ENCODE measurements around the gene KPNB1.
A peak's percentile ranks its signal among the peaks of the same experiment; 100 is the strongest.

Gene KPNB1

GRCh38 chr17:47633996-47634395 is 15.7 kb upstream of the KPNB1 start:
- ChIA-PET CTCF (interaction anchor here (1.2 kb wide), 1 partner anchor 18 kb away, joined by 3 read pairs; no protein-coding TSS in a partner anchor), POLR2A (ENCODE audit: low non-redundant PET) (no interaction called here)
- no peak for TF ChIP-seq CTCF (conservative IDR thresholded peaks at IDR 0.05; ENCODE audit: low read depth)
- DNase-seq (ENCODE audit: low spot score): no peak
- no peak overlapping the region for H3K27ac ChIP-seq

GRCh38 chr17:47634870-47635269 is 14.8 kb upstream of the KPNB1 start:
- peak overlapping the region; percentile 50 for H3K27ac ChIP-seq
- no peak for TF ChIP-seq CTCF (conservative IDR thresholded peaks at IDR 0.05; ENCODE audit: low read depth)
- ChIA-PET CTCF (interaction anchor here (1.2 kb wide), 1 partner anchor 19 kb away, joined by 3 read pairs; no protein-coding TSS in a partner anchor), POLR2A (ENCODE audit: low non-redundant PET) (no interaction called here)
- DNase-seq (ENCODE audit: low spot score): no peak

GRCh38 chr17:47635734-47636133 is 14.0 kb upstream of the KPNB1 start:
- H3K27ac ChIP-seq: no peak overlapping the region
- no peak for TF ChIP-seq CTCF (conservative IDR thresholded peaks at IDR 0.05; ENCODE audit: low read depth)
- no peak for DNase-seq (ENCODE audit: low spot score)
- ChIA-PET CTCF (interaction anchor here (1.0 to 1.7 kb wide), 2 partner anchors 20 to 83 kb away, joined by 3 to 9 read pairs; no protein-coding TSS in a partner anchor), POLR2A (ENCODE audit: low non-redundant PET) (no interaction called here)

- ChIA-PET CTCF (interaction anchor here (1.0 to 1.7 kb wide), 2 partner anchors 21 to 82 kb away, joined by 3 to 9 read pairs; no protein-coding TSS in a partner anchor), POLR2A (ENCODE audit: low non-redundant PET) (no interaction called here)
- no peak overlapping the region for H3K27ac ChIP-seq
- DNase-seq (ENCODE audit: low spot score): no peak
- TF ChIP-seq CTCF (conservative IDR thresholded peaks at IDR 0.05; ENCODE audit: low read depth): no peak
Measured at GRCh38 chr17:47636273-47637030, 13.3 kb upstream of the KPNB1 start.

GRCh38 chr17:47638903-47639302 is 10.8 kb upstream of the KPNB1 start:
- ChIA-PET CTCF (no interaction called here), POLR2A (ENCODE audit: low non-redundant PET) (no interaction called here)
- DNase-seq (ENCODE audit: low spot score): no peak
- H3K27ac ChIP-seq: no peak overlapping the region
- no peak for TF ChIP-seq CTCF (conservative IDR thresholded peaks at IDR 0.05; ENCODE audit: low read depth)

- ChIA-PET POLR2A (ENCODE audit: low non-redundant PET) (no interaction called here), CTCF (interaction anchor here (0.6 to 0.7 kb wide), 2 partner anchors 9 to 399 kb away, joined by 3 read pairs; no protein-coding TSS in a partner anchor)
- H3K27ac ChIP-seq: no peak overlapping the region
- no peak for DNase-seq (ENCODE audit: low spot score)
- TF ChIP-seq CTCF (conservative IDR thresholded peaks at IDR 0.05; ENCODE audit: low read depth): no peak
Measured at GRCh38 chr17:47640076-47640475, 9.6 kb upstream of the KPNB1 start.
